AG04450 (cell line): ENCODE data around the gene TEX48. TPM values are rescaled to one million over a fixed set of nuclear protein-coding genes. Genes with fewer than 3 reads are reported as not detected.

ENCODE experiments used
- CTCF ChIA-PET: fragments of 300-600, 350-600 bp; formaldehyde crosslinking; extraction: SDS; loops from one replicate; lab custom pipeline; 2022; ENCODE audit warnings: antibody characterized with exemption, inconsistent platforms; lab: Charles Lee
- POLR2A ChIA-PET: fragments of 350-600 bp; formaldehyde crosslinking; extraction: SDS; loops from one replicate; lab custom pipeline; 2021; ENCODE audit warnings: antibody characterized with exemption, inconsistent platforms; lab: Yijun Ruan, JAX
- DNase-seq: peaks from one replicate; pipeline ENCODE4 v3.0.0-alpha.2; 2011; ENCODE audit warnings: low read depth, low spot score
- H3K27ac ChIP-seq: one replicate; pipeline ENCODE4 v1.5.1; 2012; ENCODE audit warnings: low read depth, low read length, control low read depth
- H3K27me3 ChIP-seq: one replicate; pipeline ENCODE4 v1.6.0; 2012; ENCODE audit warnings: low read length; ENCODE audit not compliant: control insufficient read depth, insufficient read depth
- H3K4me3 ChIP-seq: 2 replicates; pipeline ENCODE4 v1.5.1; 2011; ENCODE audit warnings: mild to moderate bottlenecking, low read depth, low read length, control low read depth
- H3K9me3 ChIP-seq: 2 replicates; pipeline ENCODE4 v1.5.1; 2012; ENCODE audit warnings: low read length; ENCODE audit not compliant: control insufficient read depth, insufficient read depth
- polyA plus RNA-seq: library from polyadenylated mRNA; depleted of rRNA; stranded (reverse); fragments of >200 nt; gene quantifications from 2 replicates; pipeline ENCODE4 v1.2.3, GENCODE V29; 2011
- TF ChIP-seq, protein P1 (sequence below): IDR thresholded peaks from 2 replicates; pipeline ENCODE4 v1.5.1; 2011; ENCODE audit warnings: low read depth, low read length, control low read depth, inconsistent platforms

The TEX48 gene
- polyA plus RNA-seq, 1 experiment = not detected

DNA sequence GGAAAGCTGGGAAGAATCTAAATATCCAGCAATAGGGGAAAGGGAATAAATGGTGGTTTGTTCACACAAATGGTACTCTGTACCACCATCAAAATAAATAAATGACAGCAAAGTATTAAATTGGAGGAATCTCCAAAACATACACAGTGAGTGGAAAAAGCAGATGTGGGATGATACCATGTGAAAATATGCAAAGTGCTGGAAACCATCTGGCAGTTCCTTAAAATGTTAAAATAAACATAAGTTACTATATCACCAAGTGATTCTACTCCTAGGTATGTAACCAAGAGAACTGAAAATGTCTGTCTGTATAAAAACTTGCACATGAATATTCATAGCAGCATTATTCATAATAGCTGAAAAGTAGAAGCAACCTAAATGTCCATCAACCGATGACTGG, 41.9 kb upstream of the TEX48 start:
- CTCF ChIA-PET = interaction anchor here (1.4 kb wide), 1 partner anchor 43 kb away, joined by 5 read pairs; no protein-coding TSS in a partner anchor
- peak; percentile 77 for DNase-seq
- Histone ChIP-seq H3K4me3 (no peak overlapping the region), H3K27me3 (peaks cover 3% of the 10 kb centered on the region), H3K27ac (peak overlapping the region; percentile 77), H3K9me3 (no peaks in the 10 kb centered on the region)
- POLR2A ChIA-PET = interaction anchor here (0.9 to 1.9 kb wide), 5 partner anchors 33 to 290 kb away, joined by 3 to 11 read pairs (median 4); no protein-coding TSS in a partner anchor
- TF ChIP-seq, protein P1, sequence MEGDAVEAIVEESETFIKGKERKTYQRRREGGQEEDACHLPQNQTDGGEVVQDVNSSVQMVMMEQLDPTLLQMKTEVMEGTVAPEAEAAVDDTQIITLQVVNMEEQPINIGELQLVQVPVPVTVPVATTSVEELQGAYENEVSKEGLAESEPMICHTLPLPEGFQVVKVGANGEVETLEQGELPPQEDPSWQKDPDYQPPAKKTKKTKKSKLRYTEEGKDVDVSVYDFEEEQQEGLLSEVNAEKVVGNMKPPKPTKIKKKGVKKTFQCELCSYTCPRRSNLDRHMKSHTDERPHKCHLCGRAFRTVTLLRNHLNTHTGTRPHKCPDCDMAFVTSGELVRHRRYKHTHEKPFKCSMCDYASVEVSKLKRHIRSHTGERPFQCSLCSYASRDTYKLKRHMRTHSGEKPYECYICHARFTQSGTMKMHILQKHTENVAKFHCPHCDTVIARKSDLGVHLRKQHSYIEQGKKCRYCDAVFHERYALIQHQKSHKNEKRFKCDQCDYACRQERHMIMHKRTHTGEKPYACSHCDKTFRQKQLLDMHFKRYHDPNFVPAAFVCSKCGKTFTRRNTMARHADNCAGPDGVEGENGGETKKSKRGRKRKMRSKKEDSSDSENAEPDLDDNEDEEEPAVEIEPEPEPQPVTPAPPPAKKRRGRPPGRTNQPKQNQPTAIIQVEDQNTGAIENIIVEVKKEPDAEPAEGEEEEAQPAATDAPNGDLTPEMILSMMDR = no peak

DNA sequence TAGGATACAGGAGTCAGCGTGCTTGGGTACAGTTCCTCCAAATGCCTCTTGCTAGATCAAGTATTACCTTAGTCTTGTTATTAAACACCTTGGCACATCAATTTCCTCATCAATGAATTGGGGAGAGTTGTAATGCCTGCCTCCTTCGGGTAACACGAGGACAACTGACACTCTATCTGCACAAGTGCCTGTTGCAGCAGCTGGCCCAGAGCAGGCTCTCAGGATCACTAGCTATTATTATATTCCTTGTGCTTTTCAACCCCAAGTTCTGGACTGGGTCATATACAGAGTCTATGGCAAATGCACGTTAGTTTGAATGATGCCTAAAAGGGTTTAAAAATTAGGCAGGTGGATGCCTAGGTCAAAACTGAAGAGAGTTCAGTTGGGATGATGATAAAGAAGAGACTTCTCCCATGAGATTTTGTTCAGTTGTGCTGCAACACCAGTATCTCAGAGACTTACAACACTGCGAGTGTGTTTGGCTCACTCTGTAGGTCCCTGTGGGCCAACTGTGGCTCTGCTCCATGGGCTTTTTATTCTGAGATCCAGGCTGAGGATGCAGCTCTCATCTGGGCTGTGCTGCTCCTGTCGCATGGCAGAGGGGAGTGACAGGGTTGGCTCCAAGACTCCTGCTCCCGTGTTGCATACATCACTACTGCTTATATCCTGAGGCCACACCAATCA, 41.1 kb upstream of the TEX48 start:
- Histone ChIP-seq H3K4me3 (no peak overlapping the region), H3K27ac (peak overlapping the region; percentile 77), H3K27me3 (peaks cover 9% of the 10 kb centered on the region), H3K9me3 (0 out of 2 replicates have a peak, but pooled peaks cover 1% of the 10 kb centered on the region)
- ChIA-PET CTCF (interaction anchor here (1.7 kb wide), 1 partner anchor 42 kb away, joined by 7 read pairs; no protein-coding TSS in a partner anchor), POLR2A (interaction anchor here (1.4 to 1.9 kb wide), 3 partner anchors 32 to 172 kb away, joined by 3 to 11 read pairs (median 4); no protein-coding TSS in a partner anchor)
- TF ChIP-seq, protein P1 = no peak
- no peak for DNase-seq

DNA sequence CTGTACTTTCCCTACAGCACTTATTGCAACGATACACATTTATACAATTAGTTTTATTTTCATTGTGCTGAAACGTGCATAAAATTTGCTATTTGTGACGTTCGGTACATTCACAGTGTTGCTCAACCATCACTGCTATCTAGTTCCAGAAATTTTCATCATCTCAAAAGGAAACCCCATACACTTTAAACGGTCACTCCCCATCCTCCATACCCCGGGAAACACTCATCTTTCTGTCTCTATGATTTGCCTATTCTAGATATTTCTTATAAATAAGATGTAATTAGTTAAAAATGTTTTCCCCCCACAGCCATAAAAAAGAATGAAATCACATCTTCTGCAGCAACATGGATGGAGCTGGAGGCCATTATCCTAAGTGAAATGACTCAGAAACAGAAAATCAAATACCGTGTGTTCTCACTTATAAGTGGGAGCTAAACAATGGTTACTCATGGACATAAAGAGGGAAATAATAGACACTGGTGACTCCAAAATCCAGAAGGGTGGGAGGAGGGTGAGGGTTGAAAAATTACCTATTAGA, 40.2 kb upstream of the TEX48 start:
- Histone ChIP-seq H3K9me3 (peaks cover 7% of the 10 kb centered on the region; the same call in 1 of the 2 replicates), H3K27ac (no peak overlapping the region), H3K4me3 (no peak overlapping the region), H3K27me3 (peaks cover 15% of the 10 kb centered on the region)
- no peak for DNase-seq
- CTCF ChIA-PET = interaction anchor here (1.0 to 1.7 kb wide), 3 partner anchors 41 to 185 kb away, joined by 3 to 7 read pairs (median 4); no protein-coding TSS in a partner anchor
- TF ChIP-seq, protein P1 = no peak
- POLR2A ChIA-PET = interaction anchor here (0.7 kb wide), 1 partner anchor 173 kb away, joined by 3 read pairs; no protein-coding TSS in a partner anchor

DNA sequence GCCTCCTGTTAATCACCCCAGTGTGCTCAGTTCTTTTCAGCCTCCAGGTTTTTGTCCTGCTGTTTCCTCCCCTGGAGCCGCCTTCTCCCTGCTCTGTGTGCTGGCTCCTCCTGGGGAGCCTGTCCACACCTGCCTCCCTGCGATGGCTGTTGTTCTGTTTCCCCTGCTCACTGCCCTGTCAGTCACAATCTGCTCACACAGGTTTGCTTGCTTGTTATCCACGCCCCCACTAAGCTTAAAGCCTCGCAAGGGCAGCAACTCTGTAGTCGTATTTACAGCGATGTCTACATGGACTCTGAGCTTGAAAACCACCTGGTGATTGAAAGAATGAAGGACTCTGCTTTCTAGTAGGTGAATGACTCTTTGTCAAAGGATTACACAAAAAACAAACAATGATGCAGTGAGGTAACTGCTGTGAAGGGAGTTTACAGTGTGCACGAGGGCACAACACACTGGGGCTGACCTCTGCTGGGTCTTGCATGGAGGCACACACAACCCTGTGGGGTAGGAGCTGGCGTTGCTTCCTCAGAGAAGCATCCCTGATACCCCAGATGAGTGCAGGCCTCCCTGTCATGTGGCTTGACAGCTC, 39.6 kb upstream of the TEX48 start:
- peaks cover 15% of the 10 kb centered on the region for H3K27me3 ChIP-seq
- DNase-seq = no peak
- H3K9me3 ChIP-seq = peaks cover 7% of the 10 kb centered on the region; the same call in 1 of the 2 replicates
- no peak overlapping the region for H3K27ac ChIP-seq
- H3K4me3 ChIP-seq = no peak overlapping the region
- CTCF ChIA-PET = interaction anchor here (1.0 to 1.7 kb wide), 3 partner anchors 41 to 186 kb away, joined by 3 to 7 read pairs (median 4); no protein-coding TSS in a partner anchor
- TF ChIP-seq, protein P1 = no peak
- POLR2A ChIA-PET = interaction anchor here (0.7 kb wide), 1 partner anchor 173 kb away, joined by 3 read pairs; no protein-coding TSS in a partner anchor
